ENCODE results near the gene KRAS. TPM values are rescaled to one million over a fixed set of nuclear protein-coding genes. Genes with fewer than 3 reads are reported as not detected.

Gene KRAS
- total RNA-seq, 1 donor from 2014 or later, result 45.8 TPM

- TF ChIP-seq CTCF (IDR thresholded peaks at IDR 0.05), result no peak
- peaks cover 45% of the 10 kb centered on the region for H3K4me1 Mint-ChIP-seq
- POLR2A ChIA-PET, result interaction anchor here (0.5 to 2.5 kb wide), 7 partner anchors 28 to 163 kb away, joined by 3 to 20 read pairs (median 6); partner anchors contain the start of genes DNAI7, ETFRF1 and KRAS
- peaks cover 3% of the 10 kb centered on the region for H3K36me3 Mint-ChIP-seq (ENCODE audit: low read depth)
- H3K4me3 Mint-ChIP-seq, result peak overlapping the region; percentile 70
- peak overlapping the region; percentile 87 for H3K27ac Mint-ChIP-seq
- DNase-seq (no peak), ATAC-seq (ENCODE audit: low read depth) (peak; percentile 27)
- no peaks in the 10 kb centered on the region for H3K27me3 Mint-ChIP-seq
- H3K9me3 Mint-ChIP-seq, result no peaks in the 10 kb centered on the region
- intact Hi-C loops (cut with micrococcal nuclease), result loop anchor here (1.0 to 5.0 kb wide), 10 partner anchors 24 to 558 kb away; partner anchors contain the start of gene KRAS
- CTCF ChIA-PET, result interaction anchor here (0.8 to 2.2 kb wide), 14 partner anchors 18 to 198 kb away, joined by 3 to 16 read pairs (median 4); partner anchors contain the start of genes DNAI7 and ETFRF1
Measured at GRCh38 chr12:25155022-25155576, 95.6 kb downstream of the KRAS start.

Other genes with a start within 250 kb of the KRAS start
- gene DNAI7, start 55.8 kb downstream of the KRAS start, total RNA-seq, result 0.15 and 0.27 TPM in 2 replicates
- 15.4 and 17.6 TPM in 2 replicates for gene ETFRF1, start 55.7 kb downstream of the KRAS start, total RNA-seq